GM21529 (cell line): Measurements from ENCODE around the gene ATP5F1D.
"Not testable (repeated sequence)": the region's sequence is repeated elsewhere in the genome, so short reads cannot be mapped to it uniquely, and the experiment has no call there.

ENCODE experiments used
- ATAC-seq: cut with Tn5 transposase; IDR thresholded peaks from one replicate; pipeline ENCODE4 v1.9.1; 2021; ENCODE audit not compliant: unreplicated experiment

Gene ATP5F1D

DNA sequence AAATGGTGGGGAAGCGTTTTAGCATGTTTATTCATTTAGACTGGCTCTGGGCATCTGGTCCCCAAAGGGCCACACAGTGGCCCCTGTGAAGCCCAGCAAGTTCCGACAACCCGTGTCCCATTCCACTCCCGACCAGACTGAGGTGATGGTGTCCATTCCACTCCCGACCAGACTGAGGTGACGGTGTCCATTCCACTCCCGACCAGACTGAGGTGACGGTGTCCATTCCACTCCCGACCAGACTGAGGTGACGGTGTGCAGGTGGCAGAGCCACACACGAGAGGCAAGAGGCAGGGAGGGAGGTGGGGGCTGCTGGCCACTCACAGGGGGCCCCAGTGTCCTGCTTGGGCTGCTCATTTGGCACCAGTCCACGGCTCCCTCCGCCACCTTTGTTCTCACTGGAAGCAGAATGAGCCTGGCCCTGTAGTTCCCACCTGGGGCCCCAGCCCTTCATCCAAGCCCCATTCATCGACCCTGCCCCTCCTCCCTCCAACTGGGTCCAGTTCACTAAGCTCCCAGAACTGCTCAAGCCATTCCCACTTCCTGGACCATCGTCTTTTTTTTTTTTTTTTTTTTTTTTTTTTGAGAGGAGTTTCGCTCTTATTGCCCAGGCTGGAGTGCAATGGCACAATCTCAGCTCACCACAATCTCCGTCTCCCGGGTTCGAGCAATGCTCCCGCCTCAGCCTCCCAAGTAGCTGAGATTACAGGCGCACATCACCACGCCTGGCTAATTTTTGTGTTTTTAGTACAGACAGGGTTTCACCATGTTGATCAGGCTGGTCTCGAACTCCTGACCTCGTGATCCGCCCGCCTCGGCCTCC, 4.9 kb downstream of the ATP5F1D start:
- not testable (repeated sequence) for ATAC-seq

DNA sequence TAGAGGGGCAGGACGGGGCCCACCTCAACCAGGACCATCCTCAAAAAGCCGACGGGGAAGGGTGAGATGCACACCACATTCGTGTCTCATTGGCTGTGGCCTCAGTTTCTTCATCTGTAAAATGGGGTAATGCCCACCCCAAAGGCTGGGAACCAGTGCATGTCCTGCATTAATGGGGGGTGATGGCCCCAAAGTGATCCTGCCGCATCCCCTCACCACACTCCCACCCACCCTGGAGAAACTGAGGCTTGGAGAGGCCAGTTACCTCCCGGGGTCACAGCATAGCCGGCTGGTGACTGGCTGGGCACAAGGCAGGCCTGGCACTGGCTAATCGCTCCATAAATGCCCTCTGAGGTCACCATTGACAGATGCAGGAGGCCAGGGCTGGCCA, 6.2 kb downstream of the ATP5F1D start:
- ATAC-seq = no peak

DNA sequence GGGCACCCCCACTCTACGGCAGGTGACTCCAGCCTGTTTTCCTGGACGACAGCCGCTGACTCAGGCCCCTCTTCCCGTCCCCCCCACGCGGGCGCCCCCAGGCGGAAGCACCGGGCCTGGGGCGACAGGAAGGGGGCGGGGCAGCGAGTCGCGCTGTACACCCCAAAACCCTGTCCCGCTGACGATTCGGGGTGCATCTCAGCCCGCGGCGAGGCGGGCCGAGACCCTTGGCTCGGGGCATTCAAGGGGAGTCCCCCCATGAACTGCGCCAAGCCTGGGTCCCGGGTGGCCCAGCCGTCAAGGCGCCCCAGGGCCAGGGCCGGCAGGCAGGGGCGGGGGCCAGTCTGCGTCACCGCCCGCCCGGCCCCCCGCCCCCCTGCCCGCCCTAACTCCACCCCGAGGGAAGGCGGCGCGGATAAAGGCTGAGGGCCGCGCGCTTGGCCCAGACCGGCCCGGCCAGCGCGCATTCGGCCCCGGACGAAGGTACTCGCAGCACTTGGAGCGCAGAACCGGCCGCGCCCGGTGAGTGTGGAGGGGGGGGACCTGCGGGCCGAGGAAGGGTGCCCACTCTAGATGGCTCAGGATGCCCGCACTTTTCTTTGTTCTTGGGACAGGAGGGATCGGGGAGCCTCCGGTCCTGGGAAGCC, 6.7 kb downstream of the ATP5F1D start, which contains the start of gene MIDN:
Gene MIDN, plus strand, starts transcription at position 445 of the 647 bp plus-strand sequence. CDS start 1,714 bp downstream, outside the sequence.
- peak; percentile 12 for ATAC-seq

DNA sequence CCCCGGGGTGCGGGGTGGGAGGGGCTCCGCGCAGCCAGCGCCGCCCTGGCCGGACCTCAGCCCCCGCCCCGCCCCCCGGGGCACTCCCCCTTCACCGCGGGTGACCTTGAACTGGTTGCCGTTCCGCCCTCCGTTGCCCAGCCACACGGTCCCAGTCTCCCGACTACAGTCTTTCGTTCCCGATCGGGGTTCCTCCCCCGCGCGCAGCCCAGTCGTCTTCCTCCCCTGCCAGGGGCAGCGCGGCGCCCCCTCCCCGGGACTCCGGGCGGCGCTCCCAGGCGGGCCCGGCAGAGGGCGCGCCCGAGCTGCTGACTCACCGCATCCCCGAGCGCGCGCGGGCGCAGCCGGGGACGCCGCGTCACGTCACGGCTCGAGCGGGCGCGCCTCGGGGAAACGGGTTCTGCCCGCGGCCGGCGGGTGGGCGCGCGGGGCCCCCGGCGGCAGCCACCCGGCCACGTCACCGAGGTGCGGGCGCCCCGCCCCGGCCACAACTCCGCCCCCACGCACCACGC, 7.3 kb downstream of the ATP5F1D start:
- peak; percentile 24 for ATAC-seq

DNA sequence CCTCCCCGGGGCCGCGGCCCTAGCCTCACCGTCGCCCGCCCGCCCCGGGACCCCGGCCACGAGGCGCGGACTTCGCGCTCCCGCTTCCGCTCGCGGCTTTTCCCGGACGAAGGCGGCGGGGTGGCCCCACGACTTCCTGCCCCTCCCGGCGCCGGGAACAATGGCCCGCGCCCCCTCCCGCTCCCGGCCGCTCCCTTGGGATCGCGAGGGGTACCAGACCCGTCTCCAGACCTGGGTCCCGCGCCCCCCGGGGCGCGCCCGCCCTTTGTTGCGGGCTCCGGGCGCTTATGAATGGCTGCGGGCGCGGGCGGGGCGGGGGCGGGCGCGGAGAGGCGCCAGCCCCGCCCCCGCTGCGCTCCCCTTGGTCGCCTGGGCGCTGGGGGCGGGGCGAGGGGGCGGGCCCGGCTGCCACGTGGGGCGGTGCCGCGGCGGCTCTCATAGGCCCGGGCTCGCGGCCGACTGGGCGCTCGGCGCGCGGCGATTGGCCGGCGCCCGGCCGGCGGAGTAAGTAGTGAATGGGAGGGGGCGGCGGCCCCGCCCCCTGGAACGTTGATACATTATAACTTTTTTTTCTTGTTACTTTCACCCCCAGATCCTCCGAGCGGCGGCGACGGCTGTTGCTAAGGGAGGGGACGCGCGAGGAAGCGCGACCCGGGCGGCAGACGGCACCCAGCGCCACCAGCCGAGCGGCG, 7.9 kb downstream of the ATP5F1D start:
- ATAC-seq = peak; percentile 46

DNA sequence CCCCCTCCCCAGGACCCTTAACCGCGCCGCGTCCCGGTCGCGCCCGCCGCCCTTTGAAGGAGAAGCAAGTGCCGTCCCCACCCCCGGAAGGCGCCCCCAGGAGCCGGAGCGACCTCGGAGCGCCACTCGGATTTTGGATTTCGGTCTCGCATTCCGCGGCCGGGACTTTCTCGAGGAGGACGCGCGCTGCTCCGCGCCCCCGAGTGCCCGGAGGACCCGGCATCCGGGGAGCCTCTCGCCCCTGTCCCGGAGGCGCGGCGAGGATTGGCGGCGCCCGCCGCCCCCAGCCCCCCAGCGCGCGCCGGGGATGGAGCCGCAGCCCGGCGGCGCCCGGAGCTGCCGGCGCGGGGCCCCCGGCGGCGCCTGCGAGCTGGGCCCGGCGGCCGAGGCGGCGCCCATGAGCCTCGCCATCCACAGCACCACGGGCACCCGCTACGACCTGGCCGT, 8.5 kb downstream of the ATP5F1D start:
- no peak for ATAC-seq

DNA sequence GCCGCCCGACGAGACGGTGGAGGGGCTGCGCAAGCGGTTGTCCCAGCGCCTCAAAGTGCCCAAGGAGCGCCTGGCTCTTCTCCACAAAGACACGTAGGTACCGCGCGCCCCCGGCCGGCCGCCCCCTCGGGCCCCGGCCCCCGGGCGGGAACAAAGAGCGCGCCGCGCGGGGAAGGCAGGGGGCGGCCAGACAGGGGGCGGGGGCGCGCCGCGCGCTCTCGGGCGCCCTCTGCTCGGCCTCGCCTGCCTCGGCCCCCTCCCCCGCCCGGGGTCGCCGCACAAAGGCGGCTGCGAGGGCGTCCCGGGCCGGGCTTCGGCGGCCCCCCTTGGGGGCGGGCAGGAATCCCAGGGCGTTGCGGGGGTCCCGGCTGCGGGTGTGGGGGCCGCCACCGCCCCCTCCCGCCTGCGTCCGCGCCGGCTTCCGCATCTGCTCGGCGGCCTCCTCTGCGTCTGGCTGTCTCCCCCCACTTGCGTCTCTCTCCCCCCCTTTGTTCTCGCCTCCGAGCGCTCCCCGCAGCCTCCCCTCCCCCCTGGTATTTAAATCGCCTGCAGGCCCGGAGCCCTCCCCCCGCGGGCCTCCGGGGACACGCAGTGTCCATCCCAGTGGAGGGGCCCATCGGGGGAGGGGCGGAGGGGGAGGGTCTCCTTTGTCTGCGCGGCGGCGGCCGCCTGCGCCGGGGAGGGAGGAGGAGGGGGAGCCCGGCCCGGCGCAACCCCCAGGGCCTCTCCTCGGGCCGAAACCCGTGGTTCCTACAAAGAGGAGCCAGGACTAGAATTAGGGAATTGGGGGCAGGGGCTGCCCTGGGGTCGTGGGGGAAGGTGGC, 9.1 kb downstream of the ATP5F1D start:
- ATAC-seq = no peak

DNA sequence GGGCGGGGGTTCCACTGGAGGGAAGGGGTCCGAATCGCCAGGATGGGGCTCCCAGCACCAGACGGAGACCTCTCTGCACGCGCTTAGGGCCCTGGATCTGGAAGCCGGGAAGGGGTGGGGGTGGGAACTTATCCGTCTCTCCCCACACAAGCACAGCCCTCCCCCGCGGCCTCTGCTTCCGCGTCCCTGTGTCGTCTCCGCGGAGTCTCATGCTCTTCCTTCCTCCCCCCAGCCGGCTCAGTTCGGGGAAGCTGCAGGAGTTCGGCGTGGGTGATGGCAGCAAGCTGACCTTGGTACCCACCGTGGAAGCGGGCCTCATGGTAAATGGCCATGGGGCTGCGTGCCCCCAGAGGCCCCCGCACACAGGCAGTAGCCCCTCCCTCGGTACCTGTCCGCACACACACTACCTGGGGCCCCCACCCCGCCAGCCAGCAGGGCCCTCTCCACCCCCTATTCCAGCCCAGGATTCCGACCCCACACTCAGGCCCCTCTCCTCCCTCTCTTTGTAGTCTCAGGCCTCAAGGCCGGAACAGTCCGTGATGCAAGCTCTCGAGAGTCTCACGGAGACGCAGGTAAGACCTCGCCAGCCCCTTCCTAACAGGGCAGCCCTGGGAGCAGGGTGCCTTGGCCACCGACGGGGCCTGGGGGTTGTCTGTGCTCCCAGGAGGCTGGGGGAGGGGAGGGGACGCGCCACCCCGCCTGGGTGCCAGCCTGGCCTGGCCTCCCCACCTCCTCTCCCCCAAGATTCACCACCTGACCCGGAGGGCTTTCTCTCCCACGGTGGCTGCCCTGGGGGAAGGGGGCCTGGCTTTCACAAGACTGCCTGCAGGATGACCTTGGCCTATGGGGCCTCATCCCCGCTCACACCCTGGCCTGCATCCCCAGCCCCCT, 10.0 kb downstream of the ATP5F1D start:
- no peak for ATAC-seq

DNA sequence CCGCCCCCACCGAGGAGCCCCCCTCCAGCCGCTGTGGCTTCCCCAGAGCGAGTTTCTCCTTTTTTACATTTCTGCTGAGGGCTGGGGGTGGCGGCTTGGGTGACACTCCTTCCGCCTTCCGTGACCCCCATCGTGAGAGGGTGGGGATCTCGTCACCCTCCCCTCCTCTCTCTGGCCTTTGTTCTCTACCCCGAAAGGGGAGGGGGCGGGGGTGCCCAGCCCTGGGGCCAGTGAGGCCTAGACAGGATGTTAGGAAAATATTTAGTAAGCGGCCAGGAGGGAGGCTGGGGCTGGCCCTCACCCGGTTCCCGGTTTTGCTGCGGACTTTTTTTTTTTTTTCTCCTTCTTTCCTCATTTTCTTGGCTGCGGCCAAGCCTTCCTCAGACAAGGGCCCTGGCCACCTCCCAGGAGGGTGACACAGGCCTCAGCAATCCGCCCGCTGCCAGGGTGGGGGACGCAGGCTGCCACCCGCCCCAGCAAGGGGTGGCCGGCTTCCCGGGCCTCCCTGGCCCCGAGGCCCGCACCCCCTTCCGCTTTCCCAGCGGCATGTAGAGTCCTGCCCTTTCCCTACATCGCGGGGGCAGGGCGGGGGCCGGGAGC, 10.8 kb downstream of the ATP5F1D start:
- no peak for ATAC-seq

DNA sequence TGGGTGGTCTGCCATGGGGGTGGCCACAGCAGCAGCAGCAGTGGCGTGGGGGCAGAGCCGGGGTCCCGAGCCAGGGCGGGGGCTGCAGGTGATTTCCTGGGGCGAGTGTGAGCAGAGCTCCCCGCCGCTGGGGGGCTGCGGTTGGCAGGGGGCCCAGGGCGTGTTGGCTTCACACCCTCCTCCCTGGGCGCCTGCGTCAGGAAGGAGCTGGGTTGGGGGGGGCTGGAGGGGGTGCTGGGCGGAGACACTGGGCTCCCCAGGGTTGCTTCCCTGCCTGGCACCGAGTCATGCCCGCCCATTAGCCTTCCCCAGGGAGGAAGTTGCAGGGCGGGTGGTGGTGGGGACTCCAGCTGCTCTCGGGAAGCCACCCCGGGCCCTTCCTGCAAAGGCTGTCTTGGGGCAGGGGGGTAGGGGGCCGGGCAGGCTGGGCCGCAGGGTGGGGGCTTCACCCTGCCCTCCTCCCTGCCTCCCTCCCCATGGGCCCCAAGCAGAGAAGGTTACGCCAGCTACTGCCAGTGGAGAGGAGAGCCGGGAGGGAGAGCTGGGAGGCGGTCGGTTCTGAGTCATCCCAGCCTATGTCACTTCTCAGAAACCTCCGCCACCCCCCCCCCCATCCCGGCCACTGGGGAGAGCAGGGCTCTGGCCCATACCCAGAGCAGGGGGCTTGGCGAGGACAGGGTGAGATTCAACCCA, 11.4 kb downstream of the ATP5F1D start:
- ATAC-seq = no peak

DNA sequence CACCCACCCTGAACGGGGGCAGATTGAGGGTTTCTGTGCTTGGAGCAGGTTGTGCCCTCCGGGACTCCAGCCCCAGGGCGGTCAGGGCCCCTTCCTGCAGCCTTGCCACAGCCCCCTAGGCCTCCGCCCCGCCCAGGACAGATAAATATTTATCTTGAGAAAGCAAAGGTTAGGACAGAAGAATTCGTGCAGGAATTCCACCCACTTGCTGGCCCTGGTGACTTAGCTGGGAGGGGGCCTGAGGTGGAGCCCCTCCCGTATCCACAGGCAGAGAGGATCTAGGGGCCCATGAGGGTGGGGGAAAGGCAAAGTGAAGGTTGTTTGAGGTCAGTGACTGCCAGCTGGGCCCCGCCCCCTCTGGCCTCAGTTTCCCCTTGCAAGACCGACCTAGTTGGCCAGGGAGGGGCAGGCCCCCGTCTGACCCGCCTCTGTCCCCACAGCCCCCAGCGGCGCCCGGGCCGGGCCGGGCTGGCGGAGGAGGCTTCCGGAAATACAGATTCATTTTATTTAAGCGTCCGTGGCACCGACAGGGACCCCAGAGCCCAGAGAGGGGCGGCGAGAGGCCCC, 12.0 kb downstream of the ATP5F1D start:
- no peak for ATAC-seq

DNA sequence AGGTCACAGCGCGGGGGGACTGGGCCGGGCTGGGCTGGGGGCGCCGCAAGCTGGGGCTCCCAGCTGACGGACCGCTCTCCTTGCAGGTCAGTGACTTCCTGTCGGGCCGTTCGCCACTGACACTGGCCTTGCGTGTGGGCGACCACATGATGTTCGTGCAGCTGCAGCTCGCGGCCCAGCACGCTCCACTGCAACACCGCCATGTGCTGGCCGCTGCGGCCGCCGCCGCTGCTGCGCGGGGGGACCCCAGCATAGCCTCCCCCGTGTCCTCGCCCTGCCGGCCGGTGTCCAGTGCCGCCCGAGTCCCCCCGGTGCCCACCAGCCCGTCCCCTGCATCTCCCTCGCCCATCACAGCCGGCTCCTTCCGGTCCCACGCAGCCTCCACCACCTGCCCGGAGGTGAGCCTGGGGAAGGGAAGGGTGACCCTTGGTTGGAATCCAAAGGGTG, 12.6 kb downstream of the ATP5F1D start:
- no peak for ATAC-seq

DNA sequence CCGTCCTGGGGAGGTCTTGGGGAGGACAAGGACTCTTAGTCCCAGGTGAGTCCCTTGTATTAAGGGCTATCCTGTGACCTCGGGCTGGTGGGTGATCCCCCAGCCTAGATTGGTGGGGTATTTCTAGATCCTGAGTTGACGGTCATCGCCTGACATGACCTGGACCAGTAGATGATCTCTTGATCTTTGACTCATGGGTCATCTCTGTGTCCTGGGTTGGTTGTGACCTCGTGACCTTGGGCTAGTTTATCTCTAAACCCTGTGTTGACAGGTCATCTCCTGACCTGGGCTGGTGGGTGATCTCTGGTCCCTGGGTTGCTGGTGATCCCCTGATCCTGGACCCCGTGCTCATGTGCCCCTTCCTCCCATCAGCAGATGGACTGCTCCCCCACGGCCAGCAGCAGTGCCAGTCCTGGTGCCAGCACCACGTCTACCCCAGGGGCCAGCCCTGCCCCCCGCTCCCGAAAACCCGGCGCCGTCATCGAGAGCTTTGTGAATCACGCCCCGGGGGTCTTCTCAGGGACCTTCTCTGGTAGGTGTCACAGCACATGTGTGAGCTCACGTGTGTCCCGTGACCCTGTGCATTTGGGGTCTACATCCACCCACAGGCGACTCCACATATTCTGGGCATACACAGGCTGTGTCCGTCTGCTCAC, 13.1 kb downstream of the ATP5F1D start:
- no peak for ATAC-seq

DNA sequence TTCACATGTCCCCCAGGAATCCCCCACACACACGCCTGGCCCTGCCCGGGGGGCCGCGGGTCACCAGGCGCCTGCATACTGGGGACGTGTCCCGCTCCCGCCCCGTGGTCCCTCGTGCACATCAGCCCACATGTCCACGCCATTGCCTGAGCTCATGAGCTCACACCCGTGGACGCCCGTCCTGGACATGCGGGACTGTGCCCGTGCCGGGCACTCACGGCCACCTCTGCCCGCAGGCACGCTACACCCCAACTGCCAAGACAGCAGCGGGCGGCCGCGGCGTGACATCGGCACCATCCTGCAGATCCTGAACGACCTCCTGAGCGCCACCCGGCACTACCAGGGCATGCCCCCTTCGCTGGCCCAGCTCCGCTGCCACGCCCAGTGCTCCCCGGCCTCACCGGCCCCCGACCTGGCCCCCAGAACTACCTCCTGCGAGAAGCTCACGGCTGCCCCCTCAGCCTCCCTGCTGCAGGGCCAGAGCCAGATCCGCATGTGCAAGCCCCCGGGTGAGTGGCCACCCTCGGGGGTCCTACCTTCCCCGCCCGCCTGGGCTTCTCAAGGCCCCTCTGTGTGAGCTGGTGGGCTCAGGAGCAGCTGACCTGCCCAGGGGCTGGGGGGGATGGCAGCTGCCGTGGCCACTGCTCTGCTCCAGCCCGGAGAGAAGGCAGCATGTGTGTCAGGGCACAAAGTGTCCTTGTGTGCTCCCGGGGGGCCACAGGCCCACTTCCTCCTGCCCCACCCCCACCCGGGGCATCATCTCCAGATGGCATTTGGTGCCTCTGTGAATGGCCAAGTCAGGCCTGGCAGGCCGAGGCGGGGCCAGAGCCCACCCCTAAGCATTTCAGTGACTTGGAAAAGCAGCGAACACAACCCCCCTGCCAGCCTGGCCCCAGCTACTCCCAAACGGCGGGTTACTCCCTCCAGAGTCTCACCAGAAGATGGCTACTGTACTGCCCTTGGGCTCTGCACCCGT, 13.9 kb downstream of the ATP5F1D start:
- ATAC-seq = no peak

DNA sequence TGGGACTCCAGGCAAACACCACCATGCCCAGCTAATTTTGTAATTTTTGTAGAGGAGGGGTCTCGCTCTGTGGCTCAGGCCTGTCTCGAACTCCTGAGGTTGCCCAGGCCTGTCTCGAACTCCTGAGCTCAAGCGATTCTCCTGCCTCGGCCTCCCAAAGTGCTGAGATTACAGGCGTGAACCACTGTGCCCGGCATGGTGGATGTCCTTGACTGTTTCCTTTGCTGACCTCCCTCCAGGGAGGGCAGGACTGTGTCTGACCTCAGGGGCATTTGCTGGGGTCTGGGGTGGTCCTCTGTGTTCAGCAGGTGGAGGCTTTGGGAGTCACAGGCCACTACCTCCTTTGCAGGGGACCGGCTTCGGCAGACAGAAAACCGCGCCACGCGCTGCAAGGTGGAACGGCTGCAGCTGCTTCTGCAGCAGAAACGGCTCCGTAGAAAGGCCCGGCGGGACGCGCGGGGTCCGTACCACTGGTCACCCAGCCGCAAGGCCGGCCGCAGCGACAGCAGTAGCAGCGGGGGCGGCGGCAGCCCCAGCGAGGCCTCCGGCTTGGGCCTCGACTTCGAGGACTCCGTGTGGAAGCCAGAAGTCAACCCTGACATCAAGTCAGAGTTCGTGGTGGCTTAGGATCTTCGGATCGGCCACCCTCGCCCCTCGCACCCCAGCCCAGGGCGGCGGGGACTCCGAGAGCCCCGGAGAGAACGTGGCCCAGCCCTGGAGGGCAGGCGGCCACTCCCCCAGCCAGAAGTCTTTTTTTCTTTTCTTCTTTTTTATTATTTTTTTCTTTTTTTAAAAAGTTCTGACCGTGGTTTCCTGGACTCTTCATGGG, 15.3 kb downstream of the ATP5F1D start:
- ATAC-seq = no peak
